Duodenal mucosa (tissue), 2 donors: ENCODE data around the gene MMS22L.

Experiments
- H3K27ac ChIP-seq: one replicate; pipeline ENCODE4 v1.7.0; 2013; ENCODE audit warnings: low read depth, low read length
- H3K27me3 ChIP-seq, 2 donors: one replicate each; pipeline ENCODE4 v1.7.0; 2013; ENCODE audit warnings: low read length in 2 of 2, control low read depth in 1 of 2; ENCODE audit not compliant: insufficient read depth in 2 of 2, control insufficient read depth in 1 of 2
- H3K36me3 ChIP-seq, 2 donors: one replicate each; pipeline ENCODE4 v1.7.0; 2013; ENCODE audit warnings: low read length in 2 of 2, control low read depth in 1 of 2; ENCODE audit not compliant: insufficient read depth in 2 of 2, control insufficient read depth in 1 of 2
- H3K4me1 ChIP-seq, 2 donors: one replicate each; pipeline ENCODE4 v1.7.0; 2013; ENCODE audit warnings: low read length in 2 of 2, control low read depth in 1 of 2; ENCODE audit not compliant: insufficient read depth in 2 of 2, control insufficient read depth in 1 of 2
- H3K4me3 ChIP-seq, 2 donors: one replicate each; pipeline ENCODE4 v1.7.0; 2013; ENCODE audit warnings: low read length in 2 of 2, low read depth in 1 of 2
- H3K9ac ChIP-seq, 2 donors: one replicate each; pipeline ENCODE4 v1.7.0; 2013; ENCODE audit warnings: low read length in 2 of 2, low read depth in 1 of 2
- H3K9me3 ChIP-seq, 2 donors: one replicate each; pipeline ENCODE4 v1.7.0; 2013; ENCODE audit warnings: low read length in 2 of 2, control low read depth in 1 of 2; ENCODE audit not compliant: control insufficient read depth in 1 of 2

The MMS22L gene

GRCh38 chr6:97198046-97198565 lies 84.9 kb downstream of the MMS22L start:
- no peaks in the 10 kb centered on the region for H3K4me1 ChIP-seq
- H3K9ac ChIP-seq = no peak overlapping the region
- H3K9me3 ChIP-seq = no peaks in the 10 kb centered on the region
- no peaks in the 10 kb centered on the region for H3K27me3 ChIP-seq
- no peaks in the 10 kb centered on the region for H3K36me3 ChIP-seq
- H3K4me3 ChIP-seq = no peak overlapping the region
- no peak overlapping the region for H3K27ac ChIP-seq

DNA sequence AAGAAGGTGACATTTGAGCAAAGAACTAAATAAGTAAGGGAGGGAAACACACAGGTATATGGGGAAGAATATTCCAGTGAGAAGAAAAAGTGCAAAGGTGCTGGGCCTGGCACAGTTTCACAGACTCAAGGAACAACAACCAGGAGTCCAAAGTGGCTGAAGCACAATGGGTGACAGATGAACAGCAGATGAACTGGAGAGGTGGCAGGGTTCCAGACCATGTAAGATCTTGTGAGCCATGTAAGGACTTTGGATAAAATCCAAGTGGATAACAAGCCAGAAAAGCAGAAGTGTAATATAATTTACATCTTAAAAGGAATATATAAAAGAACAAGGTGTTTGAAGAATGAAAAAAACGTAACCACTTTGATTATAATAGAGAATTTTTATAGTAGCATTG lies 87.9 kb downstream of the MMS22L start:
- Histone ChIP-seq H3K9ac (no peak overlapping the region), H3K36me3 (no peaks in the 10 kb centered on the region), H3K27me3 (no peaks in the 10 kb centered on the region), H3K4me3 (no peak overlapping the region), H3K9me3 (no peaks in the 10 kb centered on the region), H3K4me1 (no peaks in the 10 kb centered on the region), H3K27ac (no peak overlapping the region)

GRCh38 chr6:97189767-97190166 lies 93.2 kb downstream of the MMS22L start:
- Histone ChIP-seq H3K4me3 (no peak overlapping the region), H3K36me3 (no peaks in the 10 kb centered on the region), H3K4me1 (peaks cover 5% of the 10 kb centered on the region in 2 donors), H3K9me3 (no peaks in the 10 kb centered on the region), H3K27me3 (no peaks in the 10 kb centered on the region), H3K9ac (no peak overlapping the region), H3K27ac (no peak overlapping the region)

GRCh38 chr6:97187951-97188350 lies 95.1 kb downstream of the MMS22L start:
- Histone ChIP-seq H3K27ac (no peak overlapping the region), H3K4me3 (no peak overlapping the region), H3K9ac (no peak overlapping the region), H3K4me1 (peaks cover 5% of the 10 kb centered on the region in 2 donors), H3K9me3 (no peaks in the 10 kb centered on the region), H3K27me3 (no peaks in the 10 kb centered on the region), H3K36me3 (peaks cover 0 to 3% of the 10 kb centered on the region in 2 donors)

DNA sequence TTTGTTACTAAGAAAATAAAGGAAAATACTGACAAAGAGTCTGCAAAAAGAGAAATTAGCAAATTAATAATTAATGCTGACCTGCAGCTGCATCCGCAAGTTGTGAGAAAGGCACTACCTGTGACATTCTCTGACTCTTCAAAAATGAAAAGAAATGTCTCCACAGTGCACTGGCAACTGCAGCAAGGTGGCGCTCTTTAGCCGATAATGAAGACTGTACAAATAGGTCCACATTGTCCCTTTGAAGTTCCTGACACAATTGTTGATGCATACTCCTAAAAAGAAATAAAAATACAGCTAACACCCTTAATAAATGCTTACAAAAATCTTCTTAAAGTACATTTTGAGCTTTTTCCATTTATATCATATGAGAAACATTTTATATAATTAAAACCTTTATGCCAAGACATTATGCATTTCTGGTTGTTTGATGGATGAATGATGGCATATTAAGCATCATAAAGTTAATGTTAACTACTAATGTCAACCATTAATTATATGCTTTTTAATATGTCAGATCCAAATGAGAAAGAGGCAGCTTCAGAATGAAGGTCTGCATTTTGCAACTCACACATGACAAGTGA lies 96.5 kb downstream of the MMS22L start:
- Histone ChIP-seq H3K4me1 (peaks cover 5% of the 10 kb centered on the region in 2 donors), H3K9me3 (no peaks in the 10 kb centered on the region), H3K27me3 (no peaks in the 10 kb centered on the region), H3K36me3 (peaks cover 0 to 5% of the 10 kb centered on the region in 2 donors), H3K9ac (no peak overlapping the region), H3K27ac (no peak overlapping the region), H3K4me3 (no peak overlapping the region)

- H3K4me1 ChIP-seq = no peaks in the 10 kb centered on the region
- no peak overlapping the region for H3K27ac ChIP-seq
- no peak overlapping the region for H3K4me3 ChIP-seq
- H3K9me3 ChIP-seq = no peaks in the 10 kb centered on the region
- no peaks in the 10 kb centered on the region for H3K27me3 ChIP-seq
- no peak overlapping the region for H3K9ac ChIP-seq
- H3K36me3 ChIP-seq = peaks cover 0 to under 1% of the 10 kb centered on the region in 2 donors
Observed at GRCh38 chr6:97177905-97178304, 105.1 kb downstream of the MMS22L start.

GRCh38 chr6:97176468-97176867 lies 106.5 kb downstream of the MMS22L start:
- H3K9me3 ChIP-seq = no peaks in the 10 kb centered on the region
- no peaks in the 10 kb centered on the region for H3K27me3 ChIP-seq
- no peak overlapping the region for H3K9ac ChIP-seq
- H3K36me3 ChIP-seq = no peaks in the 10 kb centered on the region
- no peak overlapping the region for H3K27ac ChIP-seq
- H3K4me1 ChIP-seq = no peaks in the 10 kb centered on the region
- no peak overlapping the region for H3K4me3 ChIP-seq

- H3K27me3 ChIP-seq = no peaks in the 10 kb centered on the region
- H3K27ac ChIP-seq = no peak overlapping the region
- H3K36me3 ChIP-seq = no peaks in the 10 kb centered on the region
- no peaks in the 10 kb centered on the region for H3K9me3 ChIP-seq
- H3K4me3 ChIP-seq = no peak overlapping the region
- H3K9ac ChIP-seq = no peak overlapping the region
- H3K4me1 ChIP-seq = no peaks in the 10 kb centered on the region
Observed at GRCh38 chr6:97175806-97176205, 107.2 kb downstream of the MMS22L start.

DNA sequence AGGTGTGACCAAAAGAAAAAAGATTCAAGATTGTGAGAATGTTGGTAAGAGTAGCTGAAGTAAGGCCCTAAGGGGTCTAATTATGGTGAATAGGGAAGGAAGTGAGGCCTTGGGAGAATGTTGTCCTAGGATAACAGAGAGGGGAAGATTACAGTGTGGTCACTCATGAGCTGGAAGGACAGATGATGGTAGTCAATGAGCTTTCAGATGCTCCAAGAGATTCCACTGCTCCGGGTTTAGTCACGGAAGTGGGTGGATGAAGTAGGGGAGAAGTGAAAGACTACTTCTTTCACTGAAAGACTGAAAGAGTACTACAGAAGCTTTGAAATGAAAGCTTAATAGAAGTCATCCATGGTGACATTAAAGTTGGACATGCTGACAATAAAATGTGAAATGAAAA lies 108.5 kb downstream of the MMS22L start:
- Histone ChIP-seq H3K4me3 (no peak overlapping the region), H3K9ac (no peak overlapping the region), H3K36me3 (no peaks in the 10 kb centered on the region), H3K9me3 (no peaks in the 10 kb centered on the region), H3K27ac (no peak overlapping the region), H3K27me3 (no peaks in the 10 kb centered on the region), H3K4me1 (no peaks in the 10 kb centered on the region)

DNA sequence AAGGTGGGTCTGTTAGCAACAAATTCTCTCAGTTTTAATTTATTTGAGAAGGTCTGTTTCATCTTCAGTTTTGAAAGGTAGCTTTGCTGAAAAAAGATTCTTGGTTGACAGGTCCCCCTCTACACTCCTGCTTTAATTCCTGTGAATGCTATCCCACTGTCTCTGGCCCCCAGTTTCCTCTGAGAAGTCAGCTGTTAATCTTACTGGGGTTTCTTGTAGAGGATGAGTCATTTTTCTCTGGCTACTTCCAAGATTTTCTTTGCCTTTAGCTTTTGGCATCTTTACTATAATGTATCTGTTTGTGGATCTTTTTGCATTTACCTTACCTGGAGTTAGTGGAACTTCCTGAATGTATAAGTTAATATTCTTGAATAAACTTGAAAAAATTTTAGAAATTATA lies 122.7 kb downstream of the MMS22L start:
- no peaks in the 10 kb centered on the region for H3K9me3 ChIP-seq
- H3K27ac ChIP-seq = no peak overlapping the region
- no peak overlapping the region for H3K9ac ChIP-seq
- no peaks in the 10 kb centered on the region for H3K4me1 ChIP-seq
- peaks cover 8 to 19% of the 10 kb centered on the region in 2 donors for H3K36me3 ChIP-seq
- H3K27me3 ChIP-seq = no peaks in the 10 kb centered on the region
- H3K4me3 ChIP-seq = no peak overlapping the region
